Neural cell (in vitro differentiated cells): ENCODE data around the gene ELOVL2. TPM values are rescaled to one million over a fixed set of nuclear protein-coding genes. Genes with fewer than 3 reads are reported as not detected.

Source experiments
- H2AFZ ChIP-seq: fragments of 200-600, 300-800 bp; sonication (generic), shearing (Covaris generic); 2 replicates; pipeline ENCODE4 v1.6.0; 2014; ENCODE audit warnings: low read depth, mild to moderate bottlenecking, antibody characterized with exemption, low read length, moderate library complexity
- H3F3A ChIP-seq: fragments of 200-600 bp; shearing (Covaris generic); 2 replicates; pipeline ENCODE4 v1.6.1; 2016; ENCODE audit warnings: mild to moderate bottlenecking, moderate library complexity, mixed read lengths, antibody characterized with exemption, low read length; ENCODE audit not compliant: insufficient read depth, poor library complexity, severe bottlenecking
- H3K27ac ChIP-seq: fragments of 200-600, 300-800 bp; sonication (generic), shearing (Covaris generic); 2 replicates; pipeline ENCODE4 v1.5.1; 2014; ENCODE audit warnings: mild to moderate bottlenecking, low read length, moderate library complexity
- H3K27me3 ChIP-seq: fragments of 300-800, 200-600 bp; sonication (generic), shearing (Covaris generic); 2 replicates; pipeline ENCODE4 v1.6.0; 2014; ENCODE audit warnings: mild to moderate bottlenecking, low read depth, low read length, moderate library complexity; ENCODE audit not compliant: insufficient read depth
- H3K36me3 ChIP-seq: fragments of 300-800, 200-600 bp; sonication (generic), shearing (Covaris generic); 2 replicates; pipeline ENCODE4 v1.5.1; 2014; ENCODE audit warnings: mild to moderate bottlenecking, antibody characterized with exemption, low read length, moderate library complexity; ENCODE audit not compliant: insufficient read depth
- H3K4me2 ChIP-seq: fragments of 300-800, 200-600 bp; sonication (generic), shearing (Covaris generic); 2 replicates; pipeline ENCODE4 v1.6.0; 2014; ENCODE audit warnings: mild to moderate bottlenecking, low read length
- H3K4me3 ChIP-seq: fragments of 300-800, 200-600 bp; sonication (generic), shearing (Covaris generic); 2 replicates; pipeline ENCODE4 v1.5.1; 2014; ENCODE audit warnings: mild to moderate bottlenecking, low read length, moderate library complexity
- H3K79me2 ChIP-seq: fragments of 200-600 bp; shearing (Covaris generic); replicated peaks from 2 replicates; pipeline ENCODE4 v1.6.0; 2014; ENCODE audit warnings: mild to moderate bottlenecking, low read length, moderate library complexity; ENCODE audit not compliant: insufficient read depth
- H3K9ac ChIP-seq: fragments of 300-800, 200-600 bp; sonication (generic), shearing (Covaris generic); 2 replicates; pipeline ENCODE4 v1.6.1; 2016; ENCODE audit warnings: mild to moderate bottlenecking, low read length, mixed read lengths
- H3K9me2 ChIP-seq: fragments of 200-600 bp; shearing (Covaris generic); 2 replicates; pipeline ENCODE4 v1.6.1; 2016; ENCODE audit warnings: mild to moderate bottlenecking, low read length, mixed read lengths; ENCODE audit not compliant: insufficient read depth
- H3K9me3 ChIP-seq: fragments of 200-600, 300-800 bp; sonication (generic), shearing (Covaris generic); 2 replicates; pipeline ENCODE4 v1.6.1; 2016; ENCODE audit warnings: mild to moderate bottlenecking, mixed run types, low read length, moderate library complexity, mixed read lengths
- H4K20me1 ChIP-seq: fragments of 200-600 bp; shearing (Covaris generic); 2 replicates; pipeline ENCODE4 v1.6.1; 2016; ENCODE audit warnings: mild to moderate bottlenecking, mixed run types; ENCODE audit not compliant: insufficient read depth
- EP300 ChIP-seq: fragments of 450-650 bp; conservative IDR thresholded peaks from 2 replicates; pipeline ENCODE4 v1.6.1; 2014; ENCODE audit warnings: antibody characterized with exemption, mild to moderate bottlenecking, moderate library complexity; ENCODE audit not compliant: poor library complexity, severe bottlenecking
- EZH2 ChIP-seq: fragments of 200-600, 300-800 bp; shearing (Covaris generic), sonication (generic); IDR thresholded peaks from 2 replicates; pipeline ENCODE4 v1.6.1; 2014; ENCODE audit warnings: antibody characterized with exemption, low read length, borderline replicate concordance, mild to moderate bottlenecking; ENCODE audit not compliant: insufficient read depth, poor library complexity, severe bottlenecking
- MXI1 ChIP-seq: fragments of 450-650 bp; conservative IDR thresholded peaks from 2 replicates; pipeline ENCODE4 v1.6.1; 2014; ENCODE audit warnings: antibody characterized with exemption, mild to moderate bottlenecking; ENCODE audit not compliant: poor library complexity, severe bottlenecking
- POLR2AphosphoS5 ChIP-seq: IDR thresholded peaks from 2 replicates; pipeline ENCODE4 v1.6.1; 2012
- RAD21 ChIP-seq: fragments of 450-650 bp; conservative IDR thresholded peaks from 2 replicates; pipeline ENCODE4 v1.6.1; 2014; ENCODE audit warnings: antibody characterized with exemption, mild to moderate bottlenecking, moderate library complexity
- SMC3 ChIP-seq: fragments of 450-650 bp; conservative IDR thresholded peaks from 2 replicates; pipeline ENCODE4 v1.6.1; 2014; ENCODE audit warnings: antibody characterized with exemption, mild to moderate bottlenecking, moderate library complexity; ENCODE audit not compliant: poor library complexity
- TAF1 ChIP-seq: IDR thresholded peaks from 2 replicates; pipeline ENCODE4 v1.6.1; 2012; ENCODE audit warnings: low read depth
- polyA plus RNA-seq: library from polyadenylated mRNA; depleted of rRNA; stranded (reverse); fragments of >200 nt; gene quantifications from 2 replicates; pipeline ENCODE4 v1.2.3, GENCODE V29; 2014
- TF ChIP-seq, protein P1 (sequence below): IDR thresholded peaks from 2 replicates; pipeline ENCODE4 v1.6.1; 2012; ENCODE audit warnings: borderline replicate concordance
- TF ChIP-seq, protein P2 (sequence below): fragments of 450-650 bp; IDR thresholded peaks from 2 replicates; pipeline ENCODE4 v1.5.1; 2014; ENCODE audit warnings: antibody characterized with exemption, mild to moderate bottlenecking, moderate library complexity; ENCODE audit not compliant: poor library complexity, severe bottlenecking

The ELOVL2 gene
- polyA plus RNA-seq, 1 donor from 2014 or later = 5.4 TPM

DNA sequence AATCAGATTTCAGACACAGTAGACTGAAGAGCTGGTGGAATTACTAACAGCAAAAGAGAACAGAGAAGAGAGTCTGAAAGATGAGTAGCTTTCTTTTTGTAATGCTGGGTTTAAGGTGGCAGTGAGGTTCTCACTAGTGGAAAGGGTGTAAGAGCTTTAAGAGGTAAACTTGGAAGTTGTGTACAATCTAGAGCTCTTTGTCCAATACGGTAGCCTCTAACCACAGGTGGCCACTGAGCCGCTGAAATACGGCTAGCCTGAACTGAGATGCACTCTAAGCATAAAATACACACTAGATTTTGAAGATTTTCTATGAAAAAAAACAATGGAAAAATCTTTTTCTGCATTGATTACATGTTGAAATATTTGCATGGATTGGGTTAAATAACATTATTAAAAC lies 4.0 kb downstream of the ELOVL2 start:
- Histone ChIP-seq H3K9me2 (no peaks in the 10 kb centered on the region), H3K4me2 (no peak overlapping the region), H4K20me1 (no peaks in the 10 kb centered on the region), H3K36me3 (no peaks in the 10 kb centered on the region), H3K4me3 (no peak overlapping the region), H3K79me2 (no peaks in the 10 kb centered on the region), H3K9me3 (peaks cover 6% of the 10 kb centered on the region), H3K27ac (no peak overlapping the region), H3F3A (no peaks in the 10 kb centered on the region), H3K9ac (no peak overlapping the region), H3K27me3 (peaks cover 27% of the 10 kb centered on the region), H2AFZ (no peak overlapping the region)
- TF ChIP-seq RAD21 = no peak
- TF ChIP-seq MXI1 = no peak
- TF ChIP-seq TAF1 = no peak

DNA sequence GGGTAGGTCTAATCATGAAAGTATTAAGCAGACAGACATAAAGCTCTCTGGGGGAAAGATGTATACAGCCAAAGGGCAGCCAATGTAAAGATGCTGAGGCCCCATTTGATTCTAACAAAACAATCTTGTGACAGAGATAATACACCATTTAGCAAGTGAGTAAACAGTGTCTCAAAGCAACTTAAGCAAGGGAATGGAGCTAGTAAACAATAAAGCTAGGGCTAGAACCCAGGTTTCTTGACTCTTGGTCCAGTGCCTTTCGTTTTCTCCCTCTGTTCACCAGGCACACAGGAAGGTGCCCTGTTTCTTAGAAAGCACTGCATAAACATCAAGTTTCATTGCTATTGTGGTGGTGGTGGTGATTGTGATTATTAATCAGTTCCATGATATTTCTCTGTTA lies 5.1 kb downstream of the ELOVL2 start:
- Histone ChIP-seq H3K79me2 (no peaks in the 10 kb centered on the region), H3K36me3 (no peaks in the 10 kb centered on the region), H2AFZ (no peak overlapping the region), H4K20me1 (no peaks in the 10 kb centered on the region), H3K9ac (no peak overlapping the region), H3K9me2 (no peaks in the 10 kb centered on the region), H3F3A (no peaks in the 10 kb centered on the region), H3K27ac (no peak overlapping the region), H3K4me3 (no peak overlapping the region), H3K9me3 (no peaks in the 10 kb centered on the region), H3K4me2 (no peak overlapping the region), H3K27me3 (peaks cover 21% of the 10 kb centered on the region)
- TF ChIP-seq TAF1 (no peak), SMC3 (no peak), POLR2AphosphoS5 (no peak), MXI1 (no peak), EP300 (no peak), EZH2 (no peak), RAD21 (no peak)
- TF ChIP-seq, protein P1, sequence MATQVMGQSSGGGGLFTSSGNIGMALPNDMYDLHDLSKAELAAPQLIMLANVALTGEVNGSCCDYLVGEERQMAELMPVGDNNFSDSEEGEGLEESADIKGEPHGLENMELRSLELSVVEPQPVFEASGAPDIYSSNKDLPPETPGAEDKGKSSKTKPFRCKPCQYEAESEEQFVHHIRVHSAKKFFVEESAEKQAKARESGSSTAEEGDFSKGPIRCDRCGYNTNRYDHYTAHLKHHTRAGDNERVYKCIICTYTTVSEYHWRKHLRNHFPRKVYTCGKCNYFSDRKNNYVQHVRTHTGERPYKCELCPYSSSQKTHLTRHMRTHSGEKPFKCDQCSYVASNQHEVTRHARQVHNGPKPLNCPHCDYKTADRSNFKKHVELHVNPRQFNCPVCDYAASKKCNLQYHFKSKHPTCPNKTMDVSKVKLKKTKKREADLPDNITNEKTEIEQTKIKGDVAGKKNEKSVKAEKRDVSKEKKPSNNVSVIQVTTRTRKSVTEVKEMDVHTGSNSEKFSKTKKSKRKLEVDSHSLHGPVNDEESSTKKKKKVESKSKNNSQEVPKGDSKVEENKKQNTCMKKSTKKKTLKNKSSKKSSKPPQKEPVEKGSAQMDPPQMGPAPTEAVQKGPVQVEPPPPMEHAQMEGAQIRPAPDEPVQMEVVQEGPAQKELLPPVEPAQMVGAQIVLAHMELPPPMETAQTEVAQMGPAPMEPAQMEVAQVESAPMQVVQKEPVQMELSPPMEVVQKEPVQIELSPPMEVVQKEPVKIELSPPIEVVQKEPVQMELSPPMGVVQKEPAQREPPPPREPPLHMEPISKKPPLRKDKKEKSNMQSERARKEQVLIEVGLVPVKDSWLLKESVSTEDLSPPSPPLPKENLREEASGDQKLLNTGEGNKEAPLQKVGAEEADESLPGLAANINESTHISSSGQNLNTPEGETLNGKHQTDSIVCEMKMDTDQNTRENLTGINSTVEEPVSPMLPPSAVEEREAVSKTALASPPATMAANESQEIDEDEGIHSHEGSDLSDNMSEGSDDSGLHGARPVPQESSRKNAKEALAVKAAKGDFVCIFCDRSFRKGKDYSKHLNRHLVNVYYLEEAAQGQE = no peak
- TF ChIP-seq, protein P2, sequence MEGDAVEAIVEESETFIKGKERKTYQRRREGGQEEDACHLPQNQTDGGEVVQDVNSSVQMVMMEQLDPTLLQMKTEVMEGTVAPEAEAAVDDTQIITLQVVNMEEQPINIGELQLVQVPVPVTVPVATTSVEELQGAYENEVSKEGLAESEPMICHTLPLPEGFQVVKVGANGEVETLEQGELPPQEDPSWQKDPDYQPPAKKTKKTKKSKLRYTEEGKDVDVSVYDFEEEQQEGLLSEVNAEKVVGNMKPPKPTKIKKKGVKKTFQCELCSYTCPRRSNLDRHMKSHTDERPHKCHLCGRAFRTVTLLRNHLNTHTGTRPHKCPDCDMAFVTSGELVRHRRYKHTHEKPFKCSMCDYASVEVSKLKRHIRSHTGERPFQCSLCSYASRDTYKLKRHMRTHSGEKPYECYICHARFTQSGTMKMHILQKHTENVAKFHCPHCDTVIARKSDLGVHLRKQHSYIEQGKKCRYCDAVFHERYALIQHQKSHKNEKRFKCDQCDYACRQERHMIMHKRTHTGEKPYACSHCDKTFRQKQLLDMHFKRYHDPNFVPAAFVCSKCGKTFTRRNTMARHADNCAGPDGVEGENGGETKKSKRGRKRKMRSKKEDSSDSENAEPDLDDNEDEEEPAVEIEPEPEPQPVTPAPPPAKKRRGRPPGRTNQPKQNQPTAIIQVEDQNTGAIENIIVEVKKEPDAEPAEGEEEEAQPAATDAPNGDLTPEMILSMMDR = no peak

DNA sequence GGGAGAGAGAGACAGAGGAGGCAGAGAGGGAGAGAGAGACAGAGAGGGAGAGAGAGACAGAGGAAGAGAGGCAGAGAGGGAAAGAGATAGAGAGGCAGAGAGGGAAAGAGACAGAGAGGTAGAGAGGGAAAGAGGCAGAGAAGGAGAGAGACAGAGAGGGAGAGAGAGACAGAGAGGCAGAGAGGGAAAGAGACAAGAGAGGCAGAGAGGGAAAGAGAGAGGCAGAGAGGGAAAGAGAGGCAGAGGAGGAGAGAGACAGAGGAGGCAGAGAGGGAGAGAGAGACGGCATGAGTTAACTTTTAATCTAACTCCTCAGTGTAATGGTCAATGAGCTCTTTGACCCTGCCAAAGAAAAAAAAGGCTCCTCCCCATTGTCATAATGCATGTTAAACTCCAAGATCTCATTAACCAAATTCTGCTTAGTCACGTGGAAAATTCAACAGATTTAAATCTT lies 7.1 kb downstream of the ELOVL2 start:
- Histone ChIP-seq H3F3A (no peaks in the 10 kb centered on the region), H3K9me3 (no peaks in the 10 kb centered on the region), H3K9ac (no peak overlapping the region), H2AFZ (no peak overlapping the region), H3K4me2 (no peak overlapping the region), H3K27ac (no peak overlapping the region), H4K20me1 (no peaks in the 10 kb centered on the region), H3K79me2 (no peaks in the 10 kb centered on the region), H3K27me3 (peaks cover 4% of the 10 kb centered on the region), H3K36me3 (no peaks in the 10 kb centered on the region), H3K9me2 (no peaks in the 10 kb centered on the region), H3K4me3 (no peak overlapping the region)
- TF ChIP-seq POLR2AphosphoS5 (no peak), TAF1 (no peak), EP300 (no peak), SMC3 (no peak)
- TF ChIP-seq, protein P2 = no peak
